ENCODE data around the gene USP11.

Gene USP11

DNA sequence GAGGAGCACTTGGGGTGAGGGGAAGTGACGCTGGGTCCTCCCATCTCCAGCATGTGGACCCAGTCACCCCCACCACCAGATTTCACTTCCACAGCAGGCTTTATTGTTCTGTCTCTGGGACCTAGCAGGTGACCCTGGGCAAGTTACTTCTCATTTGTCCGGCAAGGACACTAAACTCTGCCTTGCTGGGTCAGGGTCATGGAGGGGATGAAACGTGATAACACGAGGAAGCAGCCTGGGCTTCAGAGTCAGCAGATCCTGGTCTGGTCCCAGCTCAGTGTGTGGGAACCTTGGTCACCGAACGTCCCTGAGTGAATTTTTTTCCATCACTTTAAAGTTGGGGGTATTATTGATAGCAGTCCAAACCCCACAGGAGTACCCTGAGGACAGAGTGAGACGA lies 35.3 kb upstream of the USP11 start:
- H3K4me3 ChIP-seq, result peak overlapping the region; percentile 42
- DNase-seq (ENCODE audit: low spot score), result no peak
- H3K27ac ChIP-seq, result peak overlapping the region in 1 of 2 donors; percentile 7
- TF ChIP-seq CTCF (IDR thresholded peaks at IDR 0.05), result no peak

DNA sequence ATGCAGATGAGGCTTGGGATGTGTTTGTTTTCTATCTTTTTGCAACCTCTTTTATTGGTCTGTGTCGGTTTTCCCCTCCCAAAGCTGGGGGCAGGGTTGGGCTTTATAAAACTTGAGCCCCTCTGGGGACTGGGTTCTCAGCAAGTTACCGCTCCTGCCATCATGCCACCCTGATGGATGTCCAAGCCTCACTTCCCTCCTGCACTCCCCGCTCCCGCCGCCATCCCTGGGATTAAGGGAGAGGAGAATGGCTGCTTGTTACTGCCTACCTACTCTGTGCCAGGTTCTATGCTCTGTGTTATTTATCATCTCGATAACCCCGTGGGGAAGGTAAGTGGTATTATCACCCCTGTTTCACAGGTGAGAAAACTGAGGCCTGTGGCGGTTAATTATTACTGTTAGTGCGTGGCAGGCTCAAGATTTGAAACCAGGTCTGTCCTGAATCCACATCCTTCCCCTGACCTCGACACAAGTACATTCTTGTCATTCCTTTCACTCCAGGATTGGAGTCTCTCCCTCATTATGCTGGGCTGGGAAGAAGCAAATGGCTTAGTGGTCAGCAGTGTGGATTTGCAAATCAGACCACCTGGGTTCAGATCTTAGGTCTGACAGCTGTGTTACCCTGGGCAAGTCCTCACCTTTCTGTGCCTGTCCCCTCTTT lies 34.7 kb upstream of the USP11 start:
- TF ChIP-seq CTCF (IDR thresholded peaks at IDR 0.05), result no peak
- peak overlapping the region in 1 of 2 donors; percentile 1 for H3K27ac ChIP-seq
- H3K4me3 ChIP-seq, result peak overlapping the region; percentile 42
- DNase-seq (ENCODE audit: low spot score), result no peak

- no peak for TF ChIP-seq CTCF (IDR thresholded peaks at IDR 0.05)
- Histone ChIP-seq H3K27ac (peak overlapping the region in 1 of 2 donors; percentile 1), H3K4me3 (no peak overlapping the region)
- no peak for DNase-seq (ENCODE audit: low spot score)
Observed at GRCh38 chrX:47198687-47199080, 34.1 kb upstream of the USP11 start.

DNA sequence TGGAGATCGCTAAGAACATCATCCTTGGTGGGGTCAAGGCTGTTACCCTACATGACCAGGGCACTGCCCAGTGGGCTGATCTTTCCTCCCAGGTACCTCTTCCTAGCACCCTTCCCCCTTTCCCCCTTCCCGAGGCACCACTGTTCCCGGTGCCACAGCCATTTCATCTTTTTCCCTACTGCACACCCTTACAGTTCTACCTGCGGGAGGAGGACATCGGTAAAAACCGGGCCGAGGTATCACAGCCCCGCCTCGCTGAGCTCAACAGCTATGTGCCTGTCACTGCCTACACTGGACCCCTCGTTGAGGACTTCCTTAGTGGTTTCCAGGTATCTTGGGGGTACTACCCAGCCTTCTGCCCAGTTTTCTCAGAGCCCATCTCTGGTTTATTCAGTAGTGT lies 33.5 kb upstream of the USP11 start:
- no peak for TF ChIP-seq CTCF (IDR thresholded peaks at IDR 0.05)
- H3K27ac ChIP-seq, result no peak overlapping the region

DNA sequence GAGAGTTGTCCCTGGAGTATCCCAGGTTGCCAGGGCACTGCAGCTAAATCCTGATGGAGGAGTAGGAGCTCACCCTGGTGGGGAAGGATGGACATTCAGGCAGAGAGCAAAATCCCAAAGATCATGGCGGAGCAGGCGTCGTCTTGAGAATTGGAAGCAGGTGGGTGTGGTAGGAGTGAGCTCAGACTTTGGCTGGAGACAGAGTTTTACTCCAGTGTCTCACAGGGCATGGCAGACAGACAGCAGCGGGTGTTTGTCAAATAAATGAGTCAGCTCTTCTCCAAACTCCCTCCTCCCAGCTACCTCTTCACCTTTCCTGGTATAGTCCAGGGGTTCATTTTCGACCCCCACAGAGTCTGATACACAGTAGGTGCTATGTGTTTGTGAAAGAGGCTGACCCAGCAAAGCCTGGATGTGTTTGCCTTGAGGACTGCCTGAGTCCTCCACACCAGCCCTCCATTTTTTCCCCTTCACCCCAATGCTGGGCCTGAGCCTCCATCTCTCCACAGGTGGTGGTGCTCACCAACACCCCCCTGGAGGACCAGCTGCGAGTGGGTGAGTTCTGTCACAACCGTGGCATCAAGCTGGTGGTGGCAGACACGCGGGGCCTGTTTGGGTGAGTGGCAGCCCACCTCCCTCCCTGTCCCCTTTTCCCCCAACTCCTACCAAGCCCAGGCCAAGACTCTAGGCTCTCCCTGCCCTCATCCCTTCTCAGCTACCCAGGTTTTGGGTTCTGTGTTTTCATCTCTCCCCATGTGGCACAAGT lies 32.2 kb upstream of the USP11 start:
- Histone ChIP-seq H3K4me3 (no peak overlapping the region), H3K27ac (peak overlapping the region in 1 of 2 donors; percentile 66)
- TF ChIP-seq CTCF (IDR thresholded peaks at IDR 0.05), result no peak
- no peak for DNase-seq (ENCODE audit: low spot score)

More for the DNA sequence above, 33.5 kb upstream of the USP11 start:
- DNase-seq (ENCODE audit: low spot score), result no peak
- H3K4me3 ChIP-seq, result no peak overlapping the region

GRCh38 chrX:47201345-47201944 lies 31.4 kb upstream of the USP11 start:
- no peak for DNase-seq (ENCODE audit: low spot score)
- H3K4me3 ChIP-seq, result no peak overlapping the region
- TF ChIP-seq CTCF (IDR thresholded peaks at IDR 0.05), result no peak
- peak overlapping the region in 1 of 2 donors; percentile 66 for H3K27ac ChIP-seq

Measured in coronary artery (tissue), 2 donors.